Neuron (in vitro differentiated cells): ENCODE measurements around the gene ATRNL1.
"Not testable (repeated sequence)": the region's sequence is repeated elsewhere in the genome, so short reads cannot be mapped to it uniquely, and the experiment has no call there.

Experiments used
- H2AFZ ChIP-seq: one replicate; pipeline ENCODE4 v1.6.1; 2013; ENCODE audit warnings: low read depth, mild to moderate bottlenecking, inconsistent platforms, low read length, moderate library complexity
- H3K27me3 ChIP-seq: one replicate; pipeline ENCODE4 v1.6.1; 2013; ENCODE audit warnings: low read length; ENCODE audit not compliant: insufficient read depth
- H3K36me3 ChIP-seq: one replicate; pipeline ENCODE4 v1.6.1; 2013; ENCODE audit warnings: low read length; ENCODE audit not compliant: insufficient read depth
- H3K4me1 ChIP-seq: one replicate; pipeline ENCODE4 v1.6.1; 2013; ENCODE audit warnings: low read length; ENCODE audit not compliant: insufficient read depth
- H3K4me3 ChIP-seq: 2 replicates; pipeline ENCODE4 v1.5.1; 2013; ENCODE audit warnings: mild to moderate bottlenecking, low read length, moderate library complexity
- H3K9me3 ChIP-seq: one replicate; pipeline ENCODE4 v1.6.1; 2013; ENCODE audit warnings: low read length

The ATRNL1 gene

GRCh38 chr10:115790220-115790619, 697.1 kb downstream of the ATRNL1 start:
- Histone ChIP-seq H3K9me3 (no peaks in the 10 kb centered on the region), H3K4me1 (peaks cover 17% of the 10 kb centered on the region), H3K36me3 (no peaks in the 10 kb centered on the region), H3K4me3 (no peak overlapping the region), H3K27me3 (no peaks in the 10 kb centered on the region), H2AFZ (no peak overlapping the region)

DNA sequence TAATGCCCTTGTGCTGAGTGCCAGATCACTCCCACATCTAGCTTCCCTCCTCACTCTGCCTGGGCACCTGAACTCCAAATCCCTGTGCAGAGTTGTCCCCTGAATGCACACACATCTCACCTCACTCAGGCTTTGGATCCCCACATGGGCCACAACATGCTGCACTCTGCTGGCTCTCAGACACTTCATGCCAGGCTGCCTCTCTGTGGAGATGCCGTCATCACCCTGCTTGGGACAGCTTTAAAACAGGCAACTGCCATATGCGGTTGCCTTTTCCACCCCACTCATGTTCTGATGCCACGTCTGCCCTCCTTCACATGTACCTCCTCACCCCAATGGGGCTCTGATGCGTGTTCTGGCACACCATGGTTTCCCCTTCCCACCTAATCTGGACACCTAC, 702.8 kb downstream of the ATRNL1 start:
- H3K36me3 ChIP-seq = no peaks in the 10 kb centered on the region
- peaks cover 3% of the 10 kb centered on the region for H3K9me3 ChIP-seq

GRCh38 chr10:115801457-115801856, 708.3 kb downstream of the ATRNL1 start:
- H2AFZ ChIP-seq = no peak overlapping the region
- H3K9me3 ChIP-seq = no peaks in the 10 kb centered on the region
- H3K4me3 ChIP-seq = no peak overlapping the region
- H3K27me3 ChIP-seq = no peaks in the 10 kb centered on the region
- H3K4me1 ChIP-seq = no peaks in the 10 kb centered on the region
- no peaks in the 10 kb centered on the region for H3K36me3 ChIP-seq

More for the DNA sequence above, 702.8 kb downstream of the ATRNL1 start:
- Histone ChIP-seq H3K27me3 (no peaks in the 10 kb centered on the region), H3K4me1 (no peaks in the 10 kb centered on the region), H2AFZ (no peak overlapping the region), H3K4me3 (no peak overlapping the region)

DNA sequence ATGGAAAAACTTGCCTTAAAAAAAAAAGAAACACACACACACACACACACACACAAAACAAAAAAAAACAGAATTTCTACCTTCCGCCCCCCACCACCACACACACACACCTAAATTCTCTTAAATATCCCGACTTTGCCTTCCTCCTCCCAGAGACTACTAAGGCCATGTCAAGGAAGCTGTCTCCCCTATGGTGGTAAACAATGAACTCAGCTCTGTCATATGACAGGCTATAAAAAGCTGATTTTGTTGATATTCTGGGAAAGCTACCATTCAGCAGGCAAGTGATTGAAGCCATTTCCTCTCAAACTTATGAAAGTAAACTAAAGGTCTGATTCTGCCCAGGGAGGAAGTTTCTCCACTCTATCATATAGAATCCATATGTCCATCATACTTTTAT, 708.8 kb downstream of the ATRNL1 start:
- Histone ChIP-seq H3K4me1 (no peaks in the 10 kb centered on the region), H2AFZ (no peak overlapping the region), H3K9me3 (no peaks in the 10 kb centered on the region), H3K4me3 (no peak overlapping the region), H3K36me3 (no peaks in the 10 kb centered on the region), H3K27me3 (no peaks in the 10 kb centered on the region)

- Histone ChIP-seq H3K9me3 (no peaks in the 10 kb centered on the region), H2AFZ (no peak overlapping the region), H3K27me3 (no peaks in the 10 kb centered on the region), H3K4me1 (no peaks in the 10 kb centered on the region), H3K4me3 (no peak overlapping the region), H3K36me3 (no peaks in the 10 kb centered on the region)
Measured at GRCh38 chr10:115802911-115803310, 709.7 kb downstream of the ATRNL1 start.

DNA sequence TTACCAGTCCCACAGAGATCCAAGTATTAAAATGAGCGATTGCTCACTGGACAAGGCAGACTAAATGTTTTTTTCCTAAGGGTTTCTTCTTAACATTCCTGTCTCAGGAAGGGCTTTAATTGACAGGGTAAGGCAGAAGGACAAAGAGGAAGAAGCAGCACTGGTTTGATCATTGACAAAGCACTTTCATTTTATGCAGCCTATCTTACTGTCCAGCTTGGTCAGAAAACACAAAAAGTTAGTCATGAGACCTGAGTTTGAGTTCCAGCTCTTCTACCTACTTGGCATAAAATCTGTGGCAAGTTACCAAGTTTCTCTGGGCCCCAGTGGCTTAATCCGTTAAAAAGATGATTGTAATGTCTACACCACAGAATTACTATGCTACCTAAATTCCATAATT, 721.4 kb downstream of the ATRNL1 start:
- no peak overlapping the region for H3K4me3 ChIP-seq
- no peaks in the 10 kb centered on the region for H3K36me3 ChIP-seq
- no peaks in the 10 kb centered on the region for H3K27me3 ChIP-seq
- no peak overlapping the region for H2AFZ ChIP-seq
- H3K9me3 ChIP-seq = no peaks in the 10 kb centered on the region
- peaks cover 9% of the 10 kb centered on the region for H3K4me1 ChIP-seq

GRCh38 chr10:115818012-115818411, 724.8 kb downstream of the ATRNL1 start:
- Histone ChIP-seq H3K27me3 (no peaks in the 10 kb centered on the region), H3K4me3 (no peak overlapping the region), H3K4me1 (peaks cover 9% of the 10 kb centered on the region), H2AFZ (no peak overlapping the region), H3K36me3 (no peaks in the 10 kb centered on the region), H3K9me3 (no peaks in the 10 kb centered on the region)

- Histone ChIP-seq H3K36me3 (no peaks in the 10 kb centered on the region), H3K27me3 (no peaks in the 10 kb centered on the region), H2AFZ (no peak overlapping the region), H3K9me3 (no peaks in the 10 kb centered on the region), H3K4me3 (no peak overlapping the region), H3K4me1 (no peaks in the 10 kb centered on the region)
Measured at GRCh38 chr10:115826396-115826795, 733.2 kb downstream of the ATRNL1 start.

GRCh38 chr10:115827231-115828009, 734.3 kb downstream of the ATRNL1 start:
- Histone ChIP-seq H3K4me3 (no peak overlapping the region), H3K27me3 (no peaks in the 10 kb centered on the region), H3K4me1 (no peaks in the 10 kb centered on the region), H2AFZ (no peak overlapping the region), H3K36me3 (no peaks in the 10 kb centered on the region), H3K9me3 (no peaks in the 10 kb centered on the region)

DNA sequence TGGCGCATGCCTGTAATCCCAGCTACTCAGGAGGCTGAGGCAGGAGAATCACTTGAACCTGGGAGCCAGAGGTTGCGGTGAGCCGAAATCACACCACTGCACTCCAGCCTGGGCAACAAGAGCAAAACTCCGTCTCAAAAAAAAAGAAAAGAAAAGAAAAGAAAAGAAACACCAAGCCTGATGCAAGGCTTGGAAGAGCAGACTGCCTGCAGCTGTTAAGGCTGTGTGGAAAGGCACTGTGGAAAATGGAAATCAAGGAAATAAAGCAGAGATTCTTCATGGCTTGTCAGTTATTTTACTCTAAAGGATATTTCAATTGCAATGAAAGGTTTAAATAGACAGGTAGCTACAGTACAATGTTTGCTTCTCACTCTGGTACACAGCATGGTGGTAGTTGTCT, 735.0 kb downstream of the ATRNL1 start:
- H3K27me3 ChIP-seq, H3K4me1 ChIP-seq, H3K9me3 ChIP-seq, H2AFZ ChIP-seq, H3K36me3 ChIP-seq, H3K4me3 ChIP-seq: not testable (repeated sequence)

DNA sequence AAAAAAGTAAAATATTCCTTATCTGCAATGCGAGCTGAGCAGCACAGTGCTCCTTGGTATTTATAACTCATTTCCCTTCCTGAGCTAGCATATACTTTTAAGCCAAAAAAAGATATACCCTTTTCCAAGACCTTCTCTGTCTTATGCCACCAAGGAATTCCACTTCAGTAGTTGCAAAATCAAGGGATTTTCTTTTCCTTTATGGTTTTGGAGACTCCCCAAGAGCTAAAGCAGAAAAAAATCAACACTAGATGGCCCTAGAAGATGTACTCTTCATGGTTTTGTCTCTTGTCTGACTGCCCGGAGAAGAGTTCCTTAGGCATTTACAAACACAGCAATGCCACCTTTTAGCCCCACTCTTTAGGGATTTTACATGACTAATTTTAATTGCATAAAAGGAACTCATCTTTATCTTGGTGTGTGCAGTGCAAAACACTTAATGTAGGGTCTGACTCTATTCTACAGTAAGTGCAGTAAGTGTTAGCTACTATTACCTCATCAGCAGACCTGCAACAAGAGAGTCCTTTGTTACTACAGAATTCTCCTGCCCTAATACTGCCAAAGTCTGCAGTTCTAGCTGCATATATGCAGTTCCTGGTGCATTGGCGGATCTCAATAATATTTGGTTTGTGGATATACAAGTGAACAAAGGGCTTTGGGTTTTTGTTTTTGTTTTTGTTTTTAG, 736.5 kb downstream of the ATRNL1 start:
- Histone ChIP-seq H2AFZ (no peak overlapping the region), H3K4me3 (no peak overlapping the region), H3K27me3 (no peaks in the 10 kb centered on the region), H3K4me1 (no peaks in the 10 kb centered on the region), H3K36me3 (no peaks in the 10 kb centered on the region), H3K9me3 (no peaks in the 10 kb centered on the region)

DNA sequence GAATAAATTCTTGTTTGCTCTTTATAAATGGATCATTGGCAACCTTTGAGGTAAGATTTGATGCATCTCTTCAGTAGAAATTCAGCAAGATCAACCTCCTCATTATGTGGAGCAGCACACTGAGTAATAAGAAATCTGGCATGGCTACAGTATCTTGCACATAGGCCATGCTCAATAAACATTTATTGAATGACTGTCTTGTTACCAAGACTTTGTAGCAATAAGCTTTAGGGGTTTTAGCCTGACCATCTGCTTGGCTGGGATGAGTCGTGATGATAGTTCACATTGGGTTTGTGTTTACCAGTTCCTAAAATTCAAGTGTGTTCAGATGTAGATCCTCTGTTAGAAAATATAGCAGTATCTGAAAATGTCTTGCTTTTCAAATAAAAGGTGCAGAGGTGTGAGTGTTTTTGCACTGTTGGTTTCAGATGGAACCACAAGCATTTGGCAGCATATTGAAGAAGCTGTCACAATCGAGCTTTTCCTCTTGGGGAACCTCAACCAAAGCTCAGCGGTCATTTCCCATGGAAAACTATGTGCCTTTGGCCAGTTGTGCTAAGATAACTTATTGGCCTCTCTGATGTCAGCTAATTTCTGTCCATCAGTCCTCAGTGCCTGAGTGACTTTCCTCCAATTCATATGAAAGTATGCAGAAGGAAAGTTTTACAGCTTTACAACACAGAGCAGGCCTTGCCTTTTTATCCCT, 737.3 kb downstream of the ATRNL1 start:
- H2AFZ ChIP-seq = no peak overlapping the region
- no peaks in the 10 kb centered on the region for H3K27me3 ChIP-seq
- H3K9me3 ChIP-seq = no peaks in the 10 kb centered on the region

GRCh38 chr10:115831016-115831415, 737.9 kb downstream of the ATRNL1 start:
- H3K4me3 ChIP-seq = no peak overlapping the region
- H3K4me1 ChIP-seq = no peaks in the 10 kb centered on the region
- H3K9me3 ChIP-seq = no peaks in the 10 kb centered on the region
- no peak overlapping the region for H2AFZ ChIP-seq
- H3K36me3 ChIP-seq = no peaks in the 10 kb centered on the region
- no peaks in the 10 kb centered on the region for H3K27me3 ChIP-seq

More for the DNA sequence above, 737.3 kb downstream of the ATRNL1 start:
- H3K36me3 ChIP-seq = no peaks in the 10 kb centered on the region
- H3K4me1 ChIP-seq = no peaks in the 10 kb centered on the region
- no peak overlapping the region for H3K4me3 ChIP-seq
